HUDEP-2 (cell line): ENCODE data around the gene TUBB8B.
"Not testable (repeated sequence)": the region's sequence is repeated elsewhere in the genome, so short reads cannot be mapped to it uniquely, and the experiment has no call there.

Experiments
- DNase-seq, 76 experiments: peaks; one replicate each; lab custom pipeline; 2025; ENCODE audit not compliant: unreplicated experiment in 76 of 76; lab: John Stamatoyannopoulos, UW

TUBB8B gene

GRCh38 chr18:13177-13576 lies 36.2 kb downstream of the TUBB8B start:
- not testable (repeated sequence) for DNase-seq

- DNase-seq = not testable (repeated sequence)
Measured at GRCh38 chr18:12773-13172, 36.6 kb downstream of the TUBB8B start.

GRCh38 chr18:11383-12274 lies 37.8 kb downstream of the TUBB8B start:
- DNase-seq = not testable (repeated sequence)

GRCh38 chr18:10624-11184 lies 38.7 kb downstream of the TUBB8B start:
- not testable (repeated sequence) for DNase-seq

DNA sequence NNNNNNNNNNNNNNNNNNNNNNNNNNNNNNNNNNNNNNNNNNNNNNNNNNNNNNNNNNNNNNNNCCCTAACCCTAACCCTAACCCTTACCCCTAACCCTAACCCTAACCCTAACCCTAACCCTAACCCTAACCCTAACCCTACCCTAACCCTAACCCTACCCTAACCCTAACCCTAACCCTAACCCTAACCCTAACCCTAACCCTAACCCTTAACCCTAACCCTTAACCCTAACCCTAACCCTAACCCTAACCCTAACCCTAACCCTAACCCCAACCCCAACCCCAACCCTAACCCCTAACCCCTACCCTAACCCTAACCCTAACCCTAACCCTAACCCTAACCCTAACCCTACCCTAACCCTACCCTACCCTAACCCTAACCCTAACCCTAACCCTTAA lies 39.5 kb downstream of the TUBB8B start:
- not testable (repeated sequence) for DNase-seq
